ENCODE measurements around the gene INO80C. TPM values are rescaled to one million over a fixed set of nuclear protein-coding genes. Genes with fewer than 3 reads are reported as not detected.

The INO80C gene
- total and polyA plus RNA-seq, 5 donors from 2014 or later, result 20.2 to 27.6 (median 25.5) TPM

- Histone ChIP-seq H3K27ac (ENCODE audit: insufficient read depth, low read length, poor library complexity, severe bottlenecking) (no peak overlapping the region), H3K9me3 (ENCODE audit: control insufficient read depth in 2 of 2, low read length in 2 of 2) (peaks cover 9 to 12% of the 10 kb centered on the region in 2 experiments), H3K4me1 (ENCODE audit: control insufficient read depth, insufficient read depth, low read length, poor library complexity, severe bottlenecking) (no peaks in the 10 kb centered on the region), H3K27me3 (ENCODE audit: control insufficient read depth, insufficient read depth, low read length) (no peaks in the 10 kb centered on the region), H3K36me3 (ENCODE audit: control insufficient read depth, insufficient read depth, low read length) (no peaks in the 10 kb centered on the region), H3K4me3 (ENCODE audit: low read depth, low read length) (no peak overlapping the region)
- Mint-ChIP-seq H3K4me3 (no peak overlapping the region), H3K27ac (no peak overlapping the region), H3K4me1 (no peaks in the 10 kb centered on the region), H3K36me3 (no peaks in the 10 kb centered on the region), H3K27me3 (peaks cover 14% of the 10 kb centered on the region), H3K9me3 (peaks cover 0 to 15% (median 5%) of the 10 kb centered on the region in 7 donors)
- DNase-seq (no peak), ATAC-seq (ENCODE audit: low read depth in 2 of 2) (no peak)
Measured at GRCh38 chr18:35435401-35435800, 62.4 kb downstream of the INO80C start.

GRCh38 chr18:35432565-35433001 is 65.2 kb downstream of the INO80C start:
- H3K36me3 Mint-ChIP-seq, result no peaks in the 10 kb centered on the region
- Histone ChIP-seq H3K36me3 (ENCODE audit: control insufficient read depth, insufficient read depth, low read length) (no peaks in the 10 kb centered on the region), H3K4me1 (ENCODE audit: control insufficient read depth, insufficient read depth, low read length, poor library complexity, severe bottlenecking) (no peaks in the 10 kb centered on the region), H3K4me3 (ENCODE audit: low read depth, low read length) (no peak overlapping the region), H3K27ac (ENCODE audit: insufficient read depth, low read length, poor library complexity, severe bottlenecking) (no peak overlapping the region), H3K27me3 (ENCODE audit: control insufficient read depth, insufficient read depth, low read length) (peaks cover 2% of the 10 kb centered on the region), H3K9me3 (ENCODE audit: control insufficient read depth in 2 of 2, low read length in 2 of 2) (peaks cover 9 to 12% of the 10 kb centered on the region in 2 experiments)
- H3K4me3 Mint-ChIP-seq, result no peak overlapping the region
- H3K9me3 Mint-ChIP-seq, result peaks cover 0 to 15% (median 5%) of the 10 kb centered on the region in 7 donors
- ATAC-seq (ENCODE audit: low read depth in 2 of 2), result no peak
- DNase-seq, result no peak
- H3K27ac Mint-ChIP-seq, result no peak overlapping the region
- H3K27me3 Mint-ChIP-seq, result peaks cover 15% of the 10 kb centered on the region
- no peaks in the 10 kb centered on the region for H3K4me1 Mint-ChIP-seq

GRCh38 chr18:35431374-35431741 is 66.4 kb downstream of the INO80C start:
- Mint-ChIP-seq H3K4me1 (no peaks in the 10 kb centered on the region), H3K27me3 (peaks cover 19% of the 10 kb centered on the region), H3K4me3 (no peak overlapping the region), H3K9me3 (peaks cover 0 to 15% (median 5%) of the 10 kb centered on the region in 7 donors), H3K36me3 (no peaks in the 10 kb centered on the region), H3K27ac (no peak overlapping the region)
- Histone ChIP-seq H3K9me3 (ENCODE audit: control insufficient read depth in 2 of 2, low read length in 2 of 2) (peaks cover 9 to 12% of the 10 kb centered on the region in 2 experiments), H3K4me1 (ENCODE audit: control insufficient read depth, insufficient read depth, low read length, poor library complexity, severe bottlenecking) (no peaks in the 10 kb centered on the region), H3K27ac (ENCODE audit: insufficient read depth, low read length, poor library complexity, severe bottlenecking) (no peak overlapping the region), H3K27me3 (ENCODE audit: control insufficient read depth, insufficient read depth, low read length) (peaks cover 2% of the 10 kb centered on the region), H3K36me3 (ENCODE audit: control insufficient read depth, insufficient read depth, low read length) (no peaks in the 10 kb centered on the region), H3K4me3 (ENCODE audit: low read depth, low read length) (no peak overlapping the region)
- DNase-seq, result no peak
- no peak for ATAC-seq (ENCODE audit: low read depth in 2 of 2)

GRCh38 chr18:35430721-35431373 is 66.9 kb downstream of the INO80C start:
- no peak overlapping the region for H3K4me3 Mint-ChIP-seq
- DNase-seq (no peak), ATAC-seq (ENCODE audit: low read depth in 2 of 2) (no peak)
- Histone ChIP-seq H3K27me3 (ENCODE audit: control insufficient read depth, insufficient read depth, low read length) (peaks cover 2% of the 10 kb centered on the region), H3K4me1 (ENCODE audit: control insufficient read depth, insufficient read depth, low read length, poor library complexity, severe bottlenecking) (no peaks in the 10 kb centered on the region), H3K9me3 (ENCODE audit: control insufficient read depth in 2 of 2, low read length in 2 of 2) (peaks cover 6 to 8% of the 10 kb centered on the region in 2 experiments), H3K36me3 (ENCODE audit: control insufficient read depth, insufficient read depth, low read length) (no peaks in the 10 kb centered on the region), H3K4me3 (ENCODE audit: low read depth, low read length) (no peak overlapping the region), H3K27ac (ENCODE audit: insufficient read depth, low read length, poor library complexity, severe bottlenecking) (no peak overlapping the region)
- peaks cover 19% of the 10 kb centered on the region for H3K27me3 Mint-ChIP-seq
- H3K36me3 Mint-ChIP-seq, result no peaks in the 10 kb centered on the region
- no peaks in the 10 kb centered on the region for H3K4me1 Mint-ChIP-seq
- H3K9me3 Mint-ChIP-seq, result peaks cover 0 to 14% (median 5%) of the 10 kb centered on the region in 7 donors
- H3K27ac Mint-ChIP-seq, result no peak overlapping the region

- Histone ChIP-seq H3K36me3 (ENCODE audit: control insufficient read depth, insufficient read depth, low read length) (no peaks in the 10 kb centered on the region), H3K27me3 (ENCODE audit: control insufficient read depth, insufficient read depth, low read length) (peaks cover 2% of the 10 kb centered on the region), H3K27ac (ENCODE audit: insufficient read depth, low read length, poor library complexity, severe bottlenecking) (no peak overlapping the region), H3K9me3 (ENCODE audit: control insufficient read depth in 2 of 2, low read length in 2 of 2) (no peaks in the 10 kb centered on the region), H3K4me3 (ENCODE audit: low read depth, low read length) (no peak overlapping the region), H3K4me1 (ENCODE audit: control insufficient read depth, insufficient read depth, low read length, poor library complexity, severe bottlenecking) (no peaks in the 10 kb centered on the region)
- Mint-ChIP-seq H3K36me3 (no peaks in the 10 kb centered on the region), H3K27ac (no peak overlapping the region), H3K4me1 (no peaks in the 10 kb centered on the region), H3K27me3 (peaks cover 26% of the 10 kb centered on the region), H3K4me3 (no peak overlapping the region), H3K9me3 (peaks cover 0 to 2% (median 0%) of the 10 kb centered on the region in 7 donors)
- ATAC-seq (ENCODE audit: low read depth in 2 of 2) (no peak), DNase-seq (no peak)
Measured at GRCh38 chr18:35426786-35427185, 71.0 kb downstream of the INO80C start.

- Mint-ChIP-seq H3K4me1 (no peaks in the 10 kb centered on the region), H3K36me3 (no peaks in the 10 kb centered on the region), H3K4me3 (no peak overlapping the region), H3K27me3 (peaks cover 22% of the 10 kb centered on the region), H3K27ac (no peak overlapping the region), H3K9me3 (peaks cover 0 to 5% (median 0%) of the 10 kb centered on the region in 7 donors)
- no peak for DNase-seq
- no peaks in the 10 kb centered on the region for H3K9me3 ChIP-seq (ENCODE audit: control insufficient read depth in 2 of 2, low read length in 2 of 2)
- no peaks in the 10 kb centered on the region for H3K36me3 ChIP-seq (ENCODE audit: control insufficient read depth, insufficient read depth, low read length)
- H3K4me3 ChIP-seq (ENCODE audit: low read depth, low read length), result no peak overlapping the region
- ATAC-seq (ENCODE audit: low read depth in 2 of 2), result no peak
- H3K27ac ChIP-seq (ENCODE audit: insufficient read depth, low read length, poor library complexity, severe bottlenecking), result no peak overlapping the region
- H3K4me1 ChIP-seq (ENCODE audit: control insufficient read depth, insufficient read depth, low read length, poor library complexity, severe bottlenecking), result no peaks in the 10 kb centered on the region
- H3K27me3 ChIP-seq (ENCODE audit: control insufficient read depth, insufficient read depth, low read length), result no peaks in the 10 kb centered on the region
Measured at GRCh38 chr18:35424356-35424755, 73.4 kb downstream of the INO80C start.

GRCh38 chr18:35422237-35422636 is 75.5 kb downstream of the INO80C start:
- ATAC-seq (ENCODE audit: low read depth in 2 of 2) (no peak), DNase-seq (no peak)
- Mint-ChIP-seq H3K4me3 (no peak overlapping the region), H3K4me1 (no peaks in the 10 kb centered on the region), H3K27ac (no peak overlapping the region), H3K36me3 (no peaks in the 10 kb centered on the region), H3K27me3 (peaks cover 21% of the 10 kb centered on the region), H3K9me3 (peaks cover 0 to 8% (median 5%) of the 10 kb centered on the region in 7 donors)
- Histone ChIP-seq H3K4me3 (ENCODE audit: low read depth, low read length) (no peak overlapping the region), H3K27me3 (ENCODE audit: control insufficient read depth, insufficient read depth, low read length) (peaks cover 7% of the 10 kb centered on the region), H3K36me3 (ENCODE audit: control insufficient read depth, insufficient read depth, low read length) (no peaks in the 10 kb centered on the region), H3K9me3 (ENCODE audit: control insufficient read depth in 2 of 2, low read length in 2 of 2) (peaks cover 3% of the 10 kb centered on the region in 2 experiments), H3K4me1 (ENCODE audit: control insufficient read depth, insufficient read depth, low read length, poor library complexity, severe bottlenecking) (no peaks in the 10 kb centered on the region), H3K27ac (ENCODE audit: insufficient read depth, low read length, poor library complexity, severe bottlenecking) (no peak overlapping the region)

GRCh38 chr18:35418610-35419009 is 79.2 kb downstream of the INO80C start:
- H3K27me3 ChIP-seq (ENCODE audit: control insufficient read depth, insufficient read depth, low read length), result peaks cover 11% of the 10 kb centered on the region
- DNase-seq (no peak), ATAC-seq (ENCODE audit: low read depth in 2 of 2) (no peak)
- no peak overlapping the region for H3K4me3 ChIP-seq (ENCODE audit: low read depth, low read length)
- Mint-ChIP-seq H3K4me1 (peaks cover 7 to 15% (median 12%) of the 10 kb centered on the region in 4 donors), H3K27me3 (peaks cover 26% of the 10 kb centered on the region), H3K36me3 (no peaks in the 10 kb centered on the region), H3K4me3 (no peak overlapping the region), H3K27ac (no peak overlapping the region), H3K9me3 (peaks cover 0 to 10% (median 7%) of the 10 kb centered on the region in 7 donors)
- peaks cover 9% of the 10 kb centered on the region for H3K4me1 ChIP-seq (ENCODE audit: control insufficient read depth, insufficient read depth, low read length, poor library complexity, severe bottlenecking)
- no peak overlapping the region for H3K27ac ChIP-seq (ENCODE audit: insufficient read depth, low read length, poor library complexity, severe bottlenecking)
- H3K9me3 ChIP-seq (ENCODE audit: control insufficient read depth in 2 of 2, low read length in 2 of 2), result peaks cover 6 to 7% of the 10 kb centered on the region in 2 experiments
- H3K36me3 ChIP-seq (ENCODE audit: control insufficient read depth, insufficient read depth, low read length), result no peaks in the 10 kb centered on the region
